ENCODE measurements around the gene QRFPR.
"Not testable (repeated sequence)": the region's sequence is repeated elsewhere in the genome, so short reads cannot be mapped to it uniquely, and the experiment has no call there.

The QRFPR gene

DNA sequence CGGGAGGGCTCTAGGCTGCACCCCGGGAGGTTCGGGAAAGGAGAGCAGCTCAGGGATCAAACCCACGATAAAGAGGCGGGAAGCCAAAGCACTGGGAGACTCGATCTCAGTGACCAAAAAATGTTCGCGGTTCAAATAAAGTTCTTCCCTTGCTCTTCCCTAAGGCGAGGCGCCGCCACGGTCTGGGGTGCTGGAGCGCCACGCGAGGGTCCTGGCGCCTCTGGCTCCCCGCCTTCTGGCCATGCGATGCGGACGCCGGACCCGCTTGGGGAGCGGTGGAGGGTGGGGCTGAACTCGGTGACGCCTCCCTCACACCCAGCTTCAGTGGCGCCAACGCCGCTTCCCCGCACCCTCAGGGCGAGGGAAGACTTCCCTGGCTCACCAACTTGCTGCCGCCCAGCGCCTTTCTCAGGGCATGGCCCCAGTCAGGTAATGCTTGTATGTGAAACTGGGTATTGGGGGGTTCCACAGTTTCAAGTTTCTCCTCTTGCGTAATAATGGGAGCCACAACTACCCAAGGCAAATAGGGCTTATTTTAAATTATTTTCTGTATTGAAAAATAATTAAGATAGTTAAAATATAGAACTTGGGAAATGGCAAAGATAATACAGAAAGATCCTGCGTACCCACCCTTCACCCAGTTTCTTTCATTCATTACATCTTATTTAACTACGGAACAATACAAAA is at the start of gene QRFPR:
Gene QRFPR, minus strand, starts transcription at position 243 of the 687 bp plus-strand sequence. CDS start 371 bp downstream, outside the sequence.
- DNase-seq: no peak

DNA sequence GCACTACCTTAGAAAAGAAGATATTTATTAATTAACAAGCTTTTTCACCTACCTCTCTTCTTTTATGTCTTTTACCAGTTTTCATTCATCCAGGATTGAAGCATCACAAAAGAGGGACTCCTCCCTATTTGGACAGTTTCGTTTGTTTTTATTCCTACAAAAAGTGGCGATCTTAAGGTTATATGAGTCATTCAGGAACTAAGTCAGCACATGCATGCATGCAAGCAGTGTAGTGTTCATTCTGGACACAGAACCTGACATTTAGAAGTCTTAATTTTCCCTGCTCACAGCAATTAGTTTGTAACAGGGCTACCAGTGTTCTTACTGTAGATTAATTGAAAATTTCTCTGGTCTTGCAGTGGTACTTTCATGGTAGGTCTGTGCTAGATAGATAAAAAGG is 47.9 kb upstream of the QRFPR start:
- DNase-seq: no peak

DNA sequence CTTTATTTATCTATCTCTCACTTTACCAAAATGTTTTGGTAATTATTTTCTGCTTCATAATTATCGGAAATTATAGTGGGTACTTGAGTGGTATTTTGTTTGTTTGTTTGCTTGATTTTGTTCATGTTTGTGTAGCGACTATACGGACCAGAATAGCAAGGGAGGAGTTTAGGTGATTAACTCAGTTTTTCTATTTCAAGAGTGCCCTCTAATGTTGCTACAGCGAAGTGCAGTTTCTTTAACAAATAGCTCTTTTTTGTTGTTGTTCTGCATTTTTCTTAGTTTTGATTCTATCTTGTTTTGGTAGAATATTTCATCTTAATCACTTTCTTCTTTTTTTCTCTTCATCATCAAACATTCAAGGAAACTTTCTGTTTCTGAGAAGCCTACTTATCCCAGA is 40.8 kb upstream of the QRFPR start:
- no peak for DNase-seq

DNA sequence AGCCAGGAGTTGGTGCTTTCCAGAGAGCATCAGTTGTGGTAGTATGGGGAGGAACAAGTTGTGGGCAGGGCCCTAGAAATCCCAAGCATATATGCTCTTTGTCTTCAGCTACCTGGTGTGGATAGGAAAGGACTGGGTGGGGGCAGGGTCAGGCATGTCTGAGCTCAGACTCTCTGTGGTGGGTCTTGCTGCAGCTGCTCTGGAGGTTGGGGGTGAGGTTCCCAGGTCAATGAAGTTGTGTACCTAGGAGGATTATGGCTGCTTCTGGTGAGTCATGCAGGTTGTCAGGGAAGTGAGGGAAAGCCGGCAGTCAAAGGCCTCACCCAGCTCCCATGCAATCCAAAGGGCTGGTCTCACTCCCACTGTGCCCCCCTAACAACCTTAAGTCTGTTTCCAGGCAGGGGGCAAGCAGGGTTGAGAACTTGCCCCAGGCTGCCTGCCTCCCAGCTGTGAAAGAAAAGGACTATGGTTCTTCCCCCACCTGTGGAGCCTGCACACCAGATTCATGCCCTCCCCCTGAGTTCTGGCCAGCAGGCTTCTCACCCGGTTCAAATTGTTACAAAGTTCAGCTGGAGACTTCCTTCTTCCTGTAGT is 30.4 kb upstream of the QRFPR start:
- DNase-seq: no peak

DNA sequence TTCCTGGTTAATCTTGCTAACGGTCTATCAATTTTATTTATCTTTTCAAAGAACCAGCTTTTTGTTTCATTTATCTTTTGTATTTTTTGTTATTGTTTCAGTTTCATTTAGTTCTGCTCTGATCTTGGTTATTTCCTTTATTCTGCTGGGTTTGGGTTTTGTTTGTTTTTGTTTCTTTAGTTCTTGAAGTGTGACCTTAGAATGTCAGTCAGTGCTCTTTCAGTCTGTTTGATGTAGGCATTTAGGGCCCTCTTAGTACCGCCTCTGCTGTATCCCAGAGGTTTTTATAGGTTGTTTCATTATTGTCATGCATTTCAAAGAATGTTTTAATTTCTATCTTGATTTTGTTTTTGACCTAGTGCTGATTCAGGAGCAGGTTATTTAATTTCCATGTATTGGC is 27.7 kb upstream of the QRFPR start:
- not testable (repeated sequence) for DNase-seq

DNA sequence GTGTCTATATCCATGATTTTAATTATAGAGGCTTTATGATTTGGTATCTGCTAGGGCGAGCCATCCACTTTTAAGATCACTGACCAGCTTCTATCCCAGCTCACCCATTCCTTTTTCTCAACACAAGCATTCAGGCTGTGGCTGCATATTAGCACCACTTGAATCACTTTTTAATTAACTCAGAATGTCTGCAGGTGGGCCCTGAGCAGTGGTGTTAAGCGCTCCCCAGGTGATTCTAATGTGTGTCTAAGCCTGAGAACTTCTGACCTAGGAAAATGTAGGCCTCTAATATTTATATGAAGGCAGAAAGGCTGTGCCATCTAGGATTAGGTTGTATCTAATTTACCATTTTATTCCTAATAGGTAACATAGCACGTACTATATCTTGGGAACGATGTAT is 19.8 kb upstream of the QRFPR start:
- no peak for DNase-seq

DNA sequence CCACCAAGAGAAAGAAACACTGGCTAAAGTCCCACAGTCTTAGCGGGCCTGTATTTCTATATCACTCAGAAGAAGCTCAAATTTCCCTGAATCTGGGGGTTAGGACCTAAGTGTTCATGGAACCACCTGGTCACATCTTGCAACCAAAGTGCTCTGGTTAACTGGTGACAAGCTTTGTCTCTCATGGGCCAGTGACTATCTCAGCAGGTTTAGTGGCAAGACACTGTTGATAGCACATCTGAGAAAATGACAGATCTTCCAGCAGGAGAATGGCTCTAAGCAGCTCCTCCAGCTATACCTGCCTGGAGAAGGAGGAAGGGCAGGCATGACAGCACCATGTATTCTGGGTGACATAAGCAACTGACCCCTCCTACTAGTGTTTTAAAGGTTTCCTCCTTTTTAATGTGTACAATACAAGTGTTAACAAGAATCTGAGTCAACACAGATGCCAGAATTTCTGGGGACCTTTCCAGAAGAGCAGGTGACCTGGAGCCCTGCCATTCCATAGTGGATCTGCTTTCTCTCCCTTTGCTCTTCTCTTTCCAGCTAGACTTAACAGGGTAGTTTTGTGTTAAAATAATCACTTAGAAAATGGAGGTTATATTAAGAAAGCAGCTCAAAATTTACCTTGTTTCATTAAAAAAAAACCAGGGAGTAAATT is 17.3 kb upstream of the QRFPR start:
- DNase-seq: no peak

DNA sequence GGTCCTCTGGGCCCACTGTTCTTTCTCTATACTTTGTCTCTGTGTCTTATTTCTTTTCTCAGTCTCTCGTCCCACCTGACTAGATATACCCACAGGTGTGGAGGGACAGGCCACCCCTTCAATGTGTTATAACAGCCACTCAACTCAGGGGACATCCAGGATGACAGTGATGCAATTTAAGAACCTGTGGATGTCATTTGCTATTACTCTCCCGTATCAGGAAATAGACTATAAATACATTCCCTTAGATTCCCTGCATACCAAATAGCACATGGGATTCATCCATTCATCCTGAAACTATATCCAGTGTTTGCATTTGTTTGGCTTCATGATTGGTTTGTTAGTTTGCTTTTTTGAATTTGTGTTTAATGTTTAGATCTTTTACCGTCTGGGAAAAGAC is 16.6 kb upstream of the QRFPR start:
- no peak for DNase-seq

DNA sequence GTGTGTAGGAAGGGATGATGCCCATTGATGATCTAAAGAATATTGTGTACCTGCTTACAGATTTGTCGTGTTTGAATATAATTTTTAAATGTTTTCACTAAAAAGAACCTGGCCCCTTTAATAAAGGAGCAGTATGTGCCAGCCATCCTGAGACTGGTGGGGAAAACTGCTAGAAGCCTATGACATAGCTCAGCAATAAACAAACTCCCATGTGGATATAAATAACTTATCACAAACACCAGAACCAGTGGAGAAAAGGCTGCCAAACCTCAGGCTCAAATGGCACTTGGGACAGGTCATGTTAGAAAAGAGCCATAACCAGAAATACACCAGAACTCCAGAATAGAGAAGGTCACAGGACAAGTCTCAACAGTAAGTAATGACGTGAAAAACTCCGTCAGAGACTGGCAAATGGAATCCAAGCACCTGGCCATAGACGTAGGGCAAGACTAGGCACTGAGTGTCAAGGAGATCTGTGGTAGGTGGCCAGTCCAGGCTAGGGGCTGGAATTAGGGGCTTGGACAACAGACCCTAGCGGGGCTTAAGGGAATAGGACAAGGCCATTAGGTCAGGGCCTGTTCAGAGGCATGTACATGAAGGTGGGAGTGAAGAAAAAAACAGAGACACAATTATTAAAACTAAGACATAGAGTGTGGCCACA is 11.7 kb upstream of the QRFPR start:
- no peak for DNase-seq

DNA sequence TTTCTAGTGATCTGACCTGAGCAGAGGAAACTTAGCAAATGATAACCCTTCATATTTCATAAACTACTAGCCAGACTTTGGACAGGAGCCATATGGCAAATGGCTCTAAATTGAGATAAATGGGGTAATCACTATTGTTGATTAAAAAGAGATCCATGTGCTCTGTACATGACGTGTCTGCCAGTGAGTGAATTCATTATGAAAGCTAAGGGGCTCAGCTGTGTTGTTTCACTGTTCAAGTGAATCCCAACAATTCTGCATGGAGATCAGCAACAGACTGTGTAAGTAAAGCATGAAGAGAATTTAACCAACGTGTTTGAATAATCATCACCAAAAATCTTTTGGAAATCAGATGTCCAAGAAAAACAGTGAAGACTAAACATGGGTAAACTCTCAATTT is 9.5 kb upstream of the QRFPR start:
- no peak for DNase-seq

DNA sequence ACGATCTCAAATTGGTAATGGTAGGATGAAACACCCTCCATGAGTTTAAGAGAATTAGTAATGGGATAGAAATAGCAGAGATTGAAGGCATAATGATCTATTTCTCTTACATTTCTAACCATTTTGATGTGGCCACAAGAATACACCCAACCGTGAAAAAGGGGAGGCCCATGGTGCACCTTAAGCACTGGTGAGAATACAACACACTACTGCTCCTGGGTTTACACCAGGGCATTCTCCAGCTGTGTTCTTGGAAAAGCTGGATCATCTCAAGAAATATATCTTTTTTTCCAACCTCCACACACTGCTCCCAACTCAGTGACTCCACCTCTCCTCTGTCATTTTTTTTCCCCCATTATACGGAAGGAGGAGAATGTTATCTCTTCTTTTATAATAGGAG is 1.5 kb downstream of the QRFPR start:
- no peak for DNase-seq

DNA sequence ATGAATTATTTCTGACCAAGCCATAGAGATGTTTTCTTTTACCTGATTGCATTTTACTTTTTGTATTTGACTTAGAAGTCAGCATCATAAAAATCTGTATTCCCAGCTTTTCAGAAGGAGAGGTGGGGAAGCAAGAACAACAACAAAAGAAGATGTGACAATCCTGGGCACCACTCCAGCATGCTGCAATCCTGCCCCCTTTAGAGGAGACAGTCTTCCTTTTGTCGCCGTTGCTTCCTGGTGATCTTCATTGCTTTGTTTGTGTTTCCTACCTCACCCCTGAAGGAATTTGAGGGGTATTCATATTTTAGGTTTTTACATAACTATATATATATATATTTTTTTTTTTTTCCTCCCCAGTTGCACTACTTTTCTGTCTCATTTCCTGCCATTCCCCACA is 3.7 kb downstream of the QRFPR start:
- DNase-seq: no peak

DNA sequence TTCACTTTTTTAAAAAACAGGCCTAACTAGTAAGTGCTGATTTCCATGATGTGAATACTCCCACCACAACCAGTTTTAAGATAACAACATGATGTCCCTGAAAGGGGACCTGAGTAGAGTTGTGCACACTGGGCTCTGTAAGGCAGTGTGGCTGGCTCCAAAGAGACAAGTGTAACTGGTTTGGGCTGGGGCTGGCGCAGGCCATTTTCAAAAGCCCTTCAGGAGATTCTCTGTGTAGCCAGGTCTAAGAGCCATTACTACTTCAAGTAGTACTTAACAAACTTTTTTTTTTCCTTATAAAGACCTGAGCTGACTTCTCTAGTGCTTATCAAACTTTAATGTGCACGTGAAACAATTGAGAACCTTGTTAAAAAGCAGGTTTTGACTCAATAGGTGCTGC is 4.3 kb downstream of the QRFPR start:
- DNase-seq: no peak

DNA sequence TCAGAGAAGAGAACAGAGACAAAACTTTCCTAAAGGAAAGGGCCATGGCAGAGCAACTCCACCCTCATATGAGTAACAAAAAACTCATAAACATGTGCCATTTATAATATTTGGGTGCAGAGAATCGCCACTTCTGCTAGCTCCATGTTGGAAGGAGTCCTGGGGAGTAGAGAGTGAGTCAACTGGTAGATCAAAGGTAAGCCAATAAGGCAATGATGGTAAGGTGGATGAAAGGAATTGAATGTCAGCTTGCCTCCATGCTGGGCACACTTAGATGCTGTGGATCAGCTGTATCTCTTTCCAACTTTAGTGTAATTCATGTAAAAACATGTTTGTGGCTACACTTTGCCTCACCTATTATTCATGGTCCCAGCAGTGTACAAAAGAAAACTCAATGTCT is 4.7 kb downstream of the QRFPR start:
- DNase-seq: no peak

DNA sequence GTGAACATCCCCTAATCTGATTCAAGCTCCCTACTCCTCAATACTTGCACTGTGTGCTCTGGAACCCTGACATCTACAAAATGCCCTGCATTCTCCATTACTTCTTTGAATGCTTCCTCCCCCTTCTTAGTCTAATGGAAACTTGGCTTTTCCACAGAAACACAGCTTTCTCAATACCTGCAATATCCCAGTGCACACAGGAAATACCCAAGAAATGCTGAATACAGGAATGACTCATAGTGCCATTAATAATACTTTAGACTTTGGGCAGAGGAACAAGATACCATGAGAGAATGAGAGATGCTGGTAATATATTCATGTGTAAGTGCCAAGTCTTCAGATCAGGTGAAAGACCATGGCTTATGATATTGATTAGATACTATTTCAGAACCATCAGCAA is 5.6 kb downstream of the QRFPR start:
- no peak for DNase-seq

DNA sequence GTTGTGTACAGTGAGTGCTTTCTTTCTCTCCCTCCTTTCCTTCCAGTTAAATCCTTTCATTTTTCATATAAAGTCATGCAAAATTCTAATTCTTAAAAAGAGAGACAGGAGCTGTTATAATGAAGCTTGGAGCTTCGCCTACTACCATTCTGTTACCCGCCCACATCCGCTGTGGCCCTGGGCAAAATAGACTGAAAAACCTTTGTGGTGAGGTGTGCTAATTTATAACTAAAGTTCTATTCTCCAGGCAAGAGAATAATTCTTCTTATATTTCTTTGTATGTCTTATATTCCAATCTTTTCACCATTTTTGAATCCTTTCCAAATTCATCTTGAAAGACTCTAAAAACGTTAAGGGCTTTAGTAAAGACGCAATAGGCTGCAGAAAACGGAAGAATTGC is 7.0 kb downstream of the QRFPR start:
- no peak for DNase-seq

DNA sequence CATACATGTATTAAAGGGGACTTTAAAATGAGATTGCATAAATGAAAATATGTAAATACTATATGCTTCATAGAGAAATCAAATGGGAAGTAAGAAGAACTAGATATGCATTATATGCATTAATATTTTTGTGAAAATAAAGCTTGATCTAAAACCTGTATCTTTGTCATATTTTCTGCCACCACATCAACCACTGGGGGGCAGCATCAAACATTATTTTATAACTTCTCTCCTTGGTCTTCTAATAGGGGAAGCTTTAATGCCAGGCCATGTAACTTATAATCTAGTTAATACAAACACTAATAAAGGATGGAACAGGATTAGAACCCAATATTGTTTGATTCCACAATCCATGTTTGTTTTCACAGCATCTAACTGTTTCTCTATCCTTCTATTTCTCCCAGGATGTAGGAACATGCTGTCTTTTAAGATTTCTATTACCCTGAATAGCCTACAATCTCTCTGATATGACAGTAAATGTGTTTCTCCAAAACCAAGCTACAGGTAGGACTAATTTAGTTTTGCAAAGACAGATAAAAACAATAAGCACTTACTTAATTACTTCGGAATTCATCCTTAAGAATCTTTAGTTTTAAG is 10.0 kb downstream of the QRFPR start:
- DNase-seq: peak; percentile 1

DNA sequence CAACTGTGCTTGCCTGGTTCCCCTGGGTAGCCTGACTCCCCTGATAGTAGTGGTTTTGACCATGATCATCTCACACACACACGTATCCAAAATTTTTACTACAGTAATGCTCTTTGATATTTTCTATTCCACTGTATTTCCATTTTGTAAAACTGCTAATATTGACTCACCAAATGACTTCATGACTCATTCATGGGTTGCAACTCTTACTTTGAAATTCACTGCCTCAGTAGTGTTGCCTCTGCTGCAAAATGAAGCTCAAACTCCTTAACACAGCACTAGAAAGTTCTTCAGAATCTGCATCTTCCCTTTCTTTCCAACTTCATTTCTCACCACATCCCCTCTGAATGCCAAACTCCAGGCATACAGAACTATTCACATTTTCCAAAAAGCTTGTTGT is 20.3 kb downstream of the QRFPR start:
- DNase-seq: no peak

DNA sequence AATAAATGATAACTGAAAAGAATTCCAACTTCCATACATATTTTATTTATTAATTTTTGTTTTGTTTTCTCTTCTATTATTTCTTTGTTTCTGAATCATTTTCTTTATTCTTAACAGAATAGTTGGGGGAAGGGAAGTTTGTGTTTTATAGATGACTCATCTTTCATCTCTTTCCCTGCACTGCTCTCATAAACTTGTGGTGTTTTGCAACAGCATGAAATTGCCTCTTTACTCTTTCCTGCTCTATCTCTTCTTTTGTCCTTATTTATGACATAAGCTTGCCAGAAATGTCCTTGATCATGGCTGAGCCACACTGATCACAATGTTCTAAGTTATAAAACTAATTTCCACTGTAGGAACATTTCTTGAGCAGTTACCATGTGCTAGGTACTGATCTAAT is 22.3 kb downstream of the QRFPR start:
- DNase-seq: no peak

DNA sequence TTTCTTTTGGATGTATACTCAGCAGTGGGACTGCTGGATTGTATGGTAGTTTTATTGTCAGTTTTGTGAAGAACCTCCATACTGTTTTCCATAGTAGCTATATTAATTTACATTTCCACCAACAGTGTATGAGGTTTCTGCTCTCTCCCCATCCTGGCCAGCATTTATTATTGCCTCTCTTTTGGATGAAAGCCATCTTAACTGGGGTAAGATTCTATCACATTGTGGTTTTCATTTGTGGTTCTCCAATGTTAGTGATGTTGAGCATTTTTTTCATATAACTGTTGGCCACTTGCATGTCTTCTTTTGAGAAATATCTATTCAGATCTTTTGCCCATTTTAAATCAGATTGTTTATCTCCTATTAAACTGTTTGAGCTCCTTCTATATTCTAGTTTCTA is 27.6 kb downstream of the QRFPR start:
- no peak for DNase-seq

DNA sequence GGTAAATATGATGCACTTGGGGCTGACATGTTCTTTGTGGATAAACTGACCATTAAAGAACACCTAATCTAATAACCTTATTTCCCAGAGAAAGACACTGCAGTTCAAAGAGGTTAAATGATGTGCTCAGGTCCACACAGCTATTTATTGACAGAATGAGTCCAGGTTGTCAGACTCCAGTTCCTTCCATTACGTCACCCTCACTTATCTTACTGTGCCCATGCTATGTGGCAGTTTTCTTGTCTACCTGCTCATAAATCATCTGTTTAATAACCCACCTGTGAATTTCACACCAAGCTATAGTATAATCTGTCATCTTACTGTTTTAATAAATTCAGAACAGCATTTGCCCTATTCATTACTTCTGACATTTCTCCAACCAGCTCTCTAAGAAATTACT is 36.7 kb downstream of the QRFPR start:
- DNase-seq: no peak

DNA sequence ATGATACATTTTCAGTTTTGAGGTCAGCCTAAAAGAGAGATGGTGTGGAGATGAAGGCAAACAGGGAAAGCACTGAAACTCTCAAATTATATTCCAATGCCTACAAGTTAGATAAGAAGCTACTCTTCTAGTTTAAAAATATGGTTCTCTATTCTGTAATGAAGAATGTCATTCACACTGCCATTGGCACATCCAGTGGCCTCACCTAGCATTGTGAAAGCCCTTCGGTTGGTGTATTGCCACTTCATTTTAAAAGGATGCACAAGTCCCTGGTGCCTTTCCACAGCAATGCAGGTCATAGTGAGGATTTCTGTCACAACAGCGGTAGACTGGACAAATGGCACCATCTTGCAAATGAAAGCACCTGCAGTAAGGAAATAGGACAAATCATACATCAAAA is 40.6 kb downstream of the QRFPR start:
- no peak for DNase-seq

DNA sequence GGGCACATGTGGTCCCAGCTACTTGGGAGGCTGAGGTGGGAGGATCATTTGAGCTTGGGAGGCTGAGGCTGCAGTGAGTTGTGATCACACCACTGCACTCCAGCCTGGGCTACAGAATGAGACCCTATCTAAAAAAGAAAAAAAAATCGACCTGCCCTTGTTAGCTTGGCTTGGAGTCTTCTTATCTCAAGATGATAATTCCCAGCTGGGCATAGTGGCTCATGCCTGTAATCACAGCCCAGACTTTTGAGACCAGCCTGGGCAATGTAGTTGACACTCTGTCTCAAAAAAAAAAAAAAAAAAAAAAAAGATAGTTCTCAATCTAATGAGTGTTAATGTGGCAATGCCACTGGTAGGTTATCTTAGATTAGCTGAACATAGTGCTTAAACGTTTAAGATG is 41.0 kb downstream of the QRFPR start:
- DNase-seq: no peak

DNA sequence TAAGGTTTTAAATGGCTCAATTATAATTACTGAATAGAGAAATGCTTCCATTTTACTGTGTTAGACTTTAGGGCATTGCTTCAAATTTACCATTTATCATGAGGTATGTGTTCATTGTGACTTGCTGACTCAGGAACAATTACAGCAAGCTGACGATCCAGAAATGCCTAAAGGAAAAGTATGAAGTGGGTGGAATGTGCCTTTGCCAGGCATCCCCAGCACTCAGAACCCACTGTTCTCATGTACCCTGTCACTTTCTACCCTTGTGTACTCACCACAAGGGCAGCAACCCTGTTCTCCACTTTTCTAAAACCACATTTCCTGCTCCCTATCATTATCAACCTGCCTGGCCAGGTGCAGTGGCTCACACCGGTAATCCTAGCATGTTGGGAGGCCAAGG is 41.5 kb downstream of the QRFPR start:
- no peak for DNase-seq

Data from stimulated activated naive CD4-positive, alpha-beta T cell treated with Interleukin-2 at 50 U/mL for 16 hours (primary cell).